Keratinocyte (primary cell): ENCODE results near the gene TMEM150B.

Source experiments
- EZH2 ChIP-seq: IDR thresholded peaks from one replicate; pipeline ENCODE4 v1.6.1; 2012; ENCODE audit warnings: inconsistent platforms, mild to moderate bottlenecking, low read length, moderate library complexity
- TF ChIP-seq, protein P1 (sequence below), 3 experiments: IDR thresholded peaks in 1 of 3; conservative IDR thresholded peaks in 1 of 3; optimal IDR thresholded peaks in 1 of 3; 2 replicates in 2 of 3; 3 replicates in 1 of 3; pipeline versions ENCODE3 to v1.5.1; 2011; ENCODE audit warnings: low read length in 3 of 3, mild to moderate bottlenecking in 3 of 3, moderate library complexity in 2 of 3, control low read depth in 1 of 3, inconsistent platforms in 1 of 3; ENCODE audit not compliant: insufficient read depth in 2 of 3; ENCODE audit errors: extremely low read depth in 1 of 3

DNA sequence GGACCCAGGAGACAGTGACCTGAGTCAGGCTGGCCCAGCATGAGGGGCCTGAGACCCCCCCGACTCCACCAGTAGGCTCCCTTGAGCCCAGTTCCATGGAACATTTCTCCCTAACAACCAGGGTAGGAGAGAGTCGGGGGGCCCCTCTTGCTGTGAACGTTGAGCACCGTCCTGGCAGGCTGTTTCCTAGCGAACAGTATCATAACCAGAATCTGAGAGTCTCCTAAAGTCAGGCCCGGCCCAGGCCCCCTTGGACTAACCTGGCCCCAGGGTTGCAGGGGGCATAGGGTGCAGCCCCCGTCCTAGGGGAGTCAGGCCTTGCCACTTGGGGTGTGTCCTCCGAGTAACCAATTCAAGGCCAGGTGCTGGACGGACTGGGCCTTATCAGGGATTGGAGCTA, 13.7 kb downstream of the TMEM150B start:
- TF ChIP-seq, protein P1, sequence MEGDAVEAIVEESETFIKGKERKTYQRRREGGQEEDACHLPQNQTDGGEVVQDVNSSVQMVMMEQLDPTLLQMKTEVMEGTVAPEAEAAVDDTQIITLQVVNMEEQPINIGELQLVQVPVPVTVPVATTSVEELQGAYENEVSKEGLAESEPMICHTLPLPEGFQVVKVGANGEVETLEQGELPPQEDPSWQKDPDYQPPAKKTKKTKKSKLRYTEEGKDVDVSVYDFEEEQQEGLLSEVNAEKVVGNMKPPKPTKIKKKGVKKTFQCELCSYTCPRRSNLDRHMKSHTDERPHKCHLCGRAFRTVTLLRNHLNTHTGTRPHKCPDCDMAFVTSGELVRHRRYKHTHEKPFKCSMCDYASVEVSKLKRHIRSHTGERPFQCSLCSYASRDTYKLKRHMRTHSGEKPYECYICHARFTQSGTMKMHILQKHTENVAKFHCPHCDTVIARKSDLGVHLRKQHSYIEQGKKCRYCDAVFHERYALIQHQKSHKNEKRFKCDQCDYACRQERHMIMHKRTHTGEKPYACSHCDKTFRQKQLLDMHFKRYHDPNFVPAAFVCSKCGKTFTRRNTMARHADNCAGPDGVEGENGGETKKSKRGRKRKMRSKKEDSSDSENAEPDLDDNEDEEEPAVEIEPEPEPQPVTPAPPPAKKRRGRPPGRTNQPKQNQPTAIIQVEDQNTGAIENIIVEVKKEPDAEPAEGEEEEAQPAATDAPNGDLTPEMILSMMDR (optimal IDR thresholded peaks at IDR 0.05 in 1 of 3, IDR thresholded peaks at IDR 0.05 in 1 of 3, conservative IDR thresholded peaks at IDR 0.05 in 1 of 3; ENCODE audit: extremely low read depth in 1 of 3, insufficient read depth in 2 of 3, low read length in 3 of 3), result no peak
- no peak for TF ChIP-seq EZH2
